Sigmoid colon (tissue), 7 donors: ENCODE data around the gene PDRG1. TPM values are rescaled to one million over a fixed set of nuclear protein-coding genes. Genes with fewer than 3 reads are reported as not detected.

Source experiments
- DNase-seq: peaks from one replicate; pipeline ENCODE4 v3.0.0-alpha.2; 2019
- H3K27ac ChIP-seq, 4 donors: fragments of 200-600 bp; sonication (generic); one replicate each; pipeline ENCODE4 v1.5.1; 2016 to 2019; ENCODE audit warnings: mild to moderate bottlenecking in 1 of 4
- H3K27me3 ChIP-seq, 3 donors: fragments of 200-600 bp; sonication (generic); one replicate each; pipeline ENCODE4 v1.5.1; 2019; ENCODE audit warnings: mild to moderate bottlenecking in 1 of 3
- H3K36me3 ChIP-seq, 4 donors: fragments of 200-600 bp; sonication (generic); one replicate each; pipeline ENCODE4 v1.5.1; 2016 to 2019
- H3K4me1 ChIP-seq, 4 donors: fragments of 200-600 bp; sonication (generic); one replicate each; pipeline ENCODE4 v1.5.1; 2017 to 2019
- H3K4me3 ChIP-seq, 4 donors: fragments of 200-600 bp; sonication (generic); one replicate each; pipeline ENCODE4 v1.5.1; 2017 to 2019; ENCODE audit warnings: mild to moderate bottlenecking in 2 of 4, moderate library complexity in 1 of 4
- H3K9me3 ChIP-seq, 4 donors: fragments of 200-600 bp in 3 of 4; sonication (generic) in 3 of 4; one replicate each; pipeline versions ENCODE4 v1.5.1 to v1.6.1; 2013 to 2019
- CTCF ChIP-seq, 4 experiments: fragments of 450-650 bp in 3 of 4; fragments of 200-600 bp in 1 of 4; IDR thresholded peaks; one replicate each; pipeline ENCODE4 v1.5.1; 2016 to 2019; ENCODE audit warnings: antibody characterized with exemption in 4 of 4, mild to moderate bottlenecking in 3 of 4, moderate library complexity in 2 of 4
- EP300 ChIP-seq, 4 donors: sonication (generic); formaldehyde crosslinking; IDR thresholded peaks; one replicate each; pipeline ENCODE4 v1.6.1; 2017; ENCODE audit warnings: antibody characterized with exemption in 4 of 4
- POLR2A ChIP-seq, 2 donors: fragments of 450-650 bp; IDR thresholded peaks; one replicate each; pipeline ENCODE4 v1.6.1; 2016; ENCODE audit warnings: antibody characterized with exemption in 2 of 2, mild to moderate bottlenecking in 2 of 2, moderate library complexity in 2 of 2
- POLR2AphosphoS5 ChIP-seq, 4 donors: sonication (generic); formaldehyde crosslinking; IDR thresholded peaks; one replicate each; pipeline ENCODE4 v1.6.1; 2017; ENCODE audit warnings: antibody characterized with exemption in 4 of 4
- WGBS, 2 donors: extraction: QIAGEN DNeasy Blood & Tissue Kit; methylation state at CpG; one replicate each; pipeline ENCODE4 v1.1.7; 2013; 5-methylcytosine and 5-hydroxymethylcytosine counted together
- intact Hi-C: fragments of 100-400 bp; cut with DNase I; formaldehyde crosslinking; loops from one replicate; pipeline ENCODE4 v1.15.1; 2023
- polyA plus RNA-seq, 3 donors: library from polyadenylated mRNA; stranded (reverse); fragments of 200-250 nt; gene quantifications; one replicate each; pipeline ENCODE4 v1.2.3, GENCODE V29; 2013
- total RNA-seq, 4 donors: library from RNA; depleted of rRNA; stranded (reverse); fragments of >200 nt; gene quantifications; one replicate each; pipeline ENCODE4 v1.1.0, GENCODE V29; 2016
- donor health status: healthy with polysubstance abuse.
- donor health status: Bipolar disorder and iron deficiency.
- donor health status: healthy.

Gene PDRG1
- total and polyA plus RNA-seq, 7 donors = 5.0 to 15.2 (median 10.2) TPM

GRCh38 chr20:31948008-31948407 is 3.8 kb downstream of the PDRG1 start:
- Histone ChIP-seq H3K4me3 (no peak overlapping the region), H3K36me3 (peaks cover 25 to 53% (median 36%) of the 10 kb centered on the region in 4 donors), H3K4me1 (peaks cover 0 to 29% (median 26%) of the 10 kb centered on the region in 4 donors), H3K27ac (no peak overlapping the region), H3K9me3 (no peaks in the 10 kb centered on the region), H3K27me3 (no peaks in the 10 kb centered on the region)
- TF ChIP-seq POLR2A (IDR thresholded peaks at IDR 0.05) = no peak
- no peak for TF ChIP-seq EP300 (IDR thresholded peaks at IDR 0.05)
- no peak for TF ChIP-seq CTCF (IDR thresholded peaks at IDR 0.05)
- TF ChIP-seq POLR2AphosphoS5 (IDR thresholded peaks at IDR 0.05) = no peak
- WGBS, 2 donors = 97 to 99% methylated on average over 2 of the region's 2 CpGs
- intact Hi-C loops = no loop called here
- DNase-seq = no peak

- Histone ChIP-seq H3K4me1 (peaks cover 0 to 31% (median 23%) of the 10 kb centered on the region in 4 donors), H3K9me3 (no peaks in the 10 kb centered on the region), H3K27ac (no peak overlapping the region), H3K4me3 (no peak overlapping the region), H3K36me3 (peaks cover 25 to 56% (median 36%) of the 10 kb centered on the region in 4 donors), H3K27me3 (no peaks in the 10 kb centered on the region)
- intact Hi-C loops = no loop called here
- 86 to 87% methylated on average over 6 of the region's 6 CpGs for WGBS, 2 donors
- no peak for TF ChIP-seq POLR2A (IDR thresholded peaks at IDR 0.05)
- no peak for TF ChIP-seq CTCF (IDR thresholded peaks at IDR 0.05)
- DNase-seq = no peak
These were observed 6.1 kb downstream of the PDRG1 start for GRCh38 chr20:31945785-31946184.

GRCh38 chr20:31945319-31945718 is 6.5 kb downstream of the PDRG1 start:
- H3K27me3 ChIP-seq = no peaks in the 10 kb centered on the region
- DNase-seq = no peak
- no peaks in the 10 kb centered on the region for H3K9me3 ChIP-seq
- H3K36me3 ChIP-seq = peaks cover 25 to 56% (median 36%) of the 10 kb centered on the region in 4 donors
- intact Hi-C loops = no loop called here
- 88 to 92% methylated on average over 4 of the region's 4 CpGs for WGBS, 2 donors
- H3K4me3 ChIP-seq = no peak overlapping the region
- TF ChIP-seq EP300 (IDR thresholded peaks at IDR 0.05) (no peak), POLR2AphosphoS5 (IDR thresholded peaks at IDR 0.05) (no peak), POLR2A (IDR thresholded peaks at IDR 0.05) (no peak)
- H3K27ac ChIP-seq = no peak overlapping the region
- H3K4me1 ChIP-seq = peaks cover 0 to 26% (median 19%) of the 10 kb centered on the region in 4 donors

GRCh38 chr20:31943052-31943471 is 8.8 kb downstream of the PDRG1 start:
- Histone ChIP-seq H3K27ac (peak overlapping the region in 2 of 4 donors; percentile 51 to 52), H3K27me3 (no peaks in the 10 kb centered on the region), H3K4me3 (no peak overlapping the region), H3K9me3 (no peaks in the 10 kb centered on the region), H3K4me1 (peaks cover 0 to 19% (median 14%) of the 10 kb centered on the region in 4 donors), H3K36me3 (peaks cover 19 to 45% (median 28%) of the 10 kb centered on the region in 4 donors)
- DNase-seq = peak; percentile 72
- WGBS, 2 donors = 85 to 92% methylated on average over 2 of the region's 2 CpGs
- intact Hi-C loops = no loop called here
- TF ChIP-seq POLR2AphosphoS5 (IDR thresholded peaks at IDR 0.05) = no peak
- TF ChIP-seq POLR2A (IDR thresholded peaks at IDR 0.05) = no peak
- TF ChIP-seq CTCF (IDR thresholded peaks at IDR 0.05) = no peak
- TF ChIP-seq EP300 (IDR thresholded peaks at IDR 0.05) = no peak

GRCh38 chr20:31939661-31940060 is 12.2 kb downstream of the PDRG1 start:
- Histone ChIP-seq H3K9me3 (no peaks in the 10 kb centered on the region), H3K27me3 (no peaks in the 10 kb centered on the region), H3K4me1 (peaks cover 0 to 19% (median 14%) of the 10 kb centered on the region in 4 donors), H3K36me3 (peaks cover 0 to 11% (median under 1%) of the 10 kb centered on the region in 4 donors), H3K4me3 (no peak overlapping the region), H3K27ac (no peak overlapping the region)
- intact Hi-C loops = no loop called here
- 82 to 93% methylated on average over 2 of the region's 2 CpGs for WGBS, 2 donors
- no peak for DNase-seq
- TF ChIP-seq POLR2A (IDR thresholded peaks at IDR 0.05) = no peak
- no peak for TF ChIP-seq POLR2AphosphoS5 (IDR thresholded peaks at IDR 0.05)
- no peak for TF ChIP-seq EP300 (IDR thresholded peaks at IDR 0.05)
- no peak for TF ChIP-seq CTCF (IDR thresholded peaks at IDR 0.05)
